K562 (cell line): Measurements from ENCODE around the gene POT1. TPM values are rescaled to one million over a fixed set of nuclear protein-coding genes. Genes with fewer than 3 reads are reported as not detected.

ENCODE experiments used
- ATAC-seq: fragments of 200-7000 bp; cut with Tn5 transposase; 3 replicates; pipeline ENCODE4 v1.9.1; 2020; ENCODE audit warnings: moderate library complexity
- BruUV-seq: library from RNA; stranded (reverse); fragments of 400-500 nt; replicated peaks from 2 replicates; lab custom pipeline; 2021; lab: Mats Ljungman, UMichigan
- CTCF ChIA-PET: fragments of 300-600 bp; formaldehyde crosslinking; extraction: SDS; loops from one replicate; lab custom pipeline; 2021; ENCODE audit warnings: low intra/inter-chr PET ratio; lab: Yijun Ruan, JAX
- POLR2A ChIA-PET: fragments of 300-600, 350-650 bp; sonication (Branson Sonifier 250); formaldehyde crosslinking; extraction: SDS; loops from one replicate; lab custom pipeline; 2021; ENCODE audit warnings: antibody characterized with exemption, inconsistent platforms; lab: Yijun Ruan, JAX
- DNase-seq, 4 experiments: peaks; one replicate each; pipeline versions ENCODE4 v3.0.0 to v3.0.0-alpha.2; 2011 to 2018; ENCODE audit warnings: low spot score in 3 of 4, mixed read lengths in 3 of 4; ENCODE audit errors: extremely low read depth in 1 of 4
- FAIRE-seq: peaks from 2 replicates; lab custom pipeline; 2011; peaks lifted over from hg19 to GRCh38; lab: Jason Lieb, UNC
- H2AFZ ChIP-seq: 2 replicates; pipeline ENCODE4 v1.6.0; 2011; ENCODE audit warnings: low read depth, low read length, control low read depth, inconsistent platforms
- H3K27ac ChIP-seq: fragments of 200-600 bp; 3 replicates; pipeline ENCODE4 v1.8.0; 2011; ENCODE audit warnings: low read depth, mild to moderate bottlenecking, control low read depth, inconsistent platforms, low read length, moderate library complexity, mixed read lengths; ENCODE audit errors: extremely low read depth
- H3K27me3 ChIP-seq, 2 experiments: fragments of 300-600 bp in 1 of 2; 2 replicates in 1 of 2; 3 replicates in 1 of 2; pipeline versions ENCODE4 v1.6.0 to v1.8.0; 2011; ENCODE audit warnings: inconsistent platforms in 2 of 2, low read length in 2 of 2, mild to moderate bottlenecking in 1 of 2, mixed read lengths in 1 of 2, moderate library complexity in 1 of 2; ENCODE audit not compliant: control insufficient read depth in 2 of 2, insufficient read depth in 2 of 2
- H3K36me3 ChIP-seq: fragments of 300-600 bp; 3 replicates; pipeline ENCODE4 v1.8.0; 2011; ENCODE audit warnings: mild to moderate bottlenecking, low read length, inconsistent platforms; ENCODE audit not compliant: control insufficient read depth, insufficient read depth
- H3K4me1 ChIP-seq, 2 experiments: fragments of 200-600 bp in 1 of 2; replicated peaks in 1 of 2; 2 replicates in 1 of 2; 3 replicates in 1 of 2; pipeline versions ENCODE4 v1.5.1 to v1.8.0; 2011; ENCODE audit warnings: inconsistent platforms in 2 of 2, low read length in 2 of 2, mild to moderate bottlenecking in 1 of 2, mixed read lengths in 1 of 2, moderate library complexity in 1 of 2; ENCODE audit not compliant: control insufficient read depth in 2 of 2, insufficient read depth in 2 of 2
- H3K4me2 ChIP-seq: 2 replicates; pipeline ENCODE4 v1.6.1; 2011; ENCODE audit warnings: low read length, control low read depth, inconsistent platforms, mixed read lengths; ENCODE audit not compliant: insufficient read depth
- H3K4me3 ChIP-seq: fragments of 200-600 bp; sonication (generic), shearing (Covaris generic); 2 replicates; pipeline ENCODE4 v1.5.1; 2016; ENCODE audit warnings: control low read depth, inconsistent platforms
- H3K79me2 ChIP-seq: fragments of 200-600 bp; 3 replicates; pipeline ENCODE4 v1.8.0; 2011; ENCODE audit warnings: low read length, inconsistent platforms; ENCODE audit not compliant: control insufficient read depth, insufficient read depth
- H3K9ac ChIP-seq, 2 experiments: 2 replicates each; pipeline versions ENCODE4 v1.6.0 to v1.6.1; 2011; ENCODE audit warnings: low read depth in 2 of 2, low read length in 2 of 2, control low read depth in 1 of 2, inconsistent platforms in 1 of 2, mild to moderate bottlenecking in 1 of 2, mixed read lengths in 1 of 2; ENCODE audit not compliant: insufficient read depth in 1 of 2
- H3K9me1 ChIP-seq: one replicate; pipeline ENCODE4 v1.6.0; 2011; ENCODE audit warnings: inconsistent platforms, mild to moderate bottlenecking, low read length, moderate library complexity; ENCODE audit not compliant: control insufficient read depth, insufficient read depth
- H3K9me3 ChIP-seq: replicated peaks from 2 replicates; pipeline ENCODE4 v1.5.1; 2011; ENCODE audit warnings: low read depth, low read length, inconsistent platforms; ENCODE audit not compliant: control insufficient read depth, insufficient read depth
- H4K20me1 ChIP-seq: replicated peaks from 2 replicates; pipeline ENCODE4 v1.6.1; 2011; ENCODE audit warnings: low read length, inconsistent platforms, mixed read lengths; ENCODE audit not compliant: control insufficient read depth, insufficient read depth
- DNMT1 ChIP-seq: fragments of 450-650 bp; IDR thresholded peaks from 2 replicates; pipeline ENCODE4 v1.6.1; 2016; ENCODE audit warnings: antibody characterized with exemption, mild to moderate bottlenecking
- EGR1 ChIP-seq: fragments of 450-650 bp; conservative IDR thresholded peaks from 2 replicates; pipeline ENCODE4 v1.6.1; 2017; ENCODE audit warnings: mild to moderate bottlenecking
- FOXK2 ChIP-seq, 2 experiments: fragments of 450-650 bp; IDR thresholded peaks in 1 of 2; conservative IDR thresholded peaks in 1 of 2; 2 replicates each; pipeline ENCODE4 v1.6.1; 2016; ENCODE audit warnings: low read depth in 2 of 2, mild to moderate bottlenecking in 1 of 2
- KAT2B ChIP-seq: IDR thresholded peaks from one replicate; pipeline ENCODE4 v1.6.1; 2012; ENCODE audit warnings: low read depth, mild to moderate bottlenecking, control low read depth, inconsistent platforms, low read length, moderate library complexity
- MCM5 ChIP-seq: fragments of 450-650 bp; IDR thresholded peaks from 2 replicates; pipeline ENCODE4 v1.6.1; 2016; ENCODE audit warnings: low read depth
- MYBL2 ChIP-seq, 2 experiments: fragments of 450-650 bp in 1 of 2; sonication (generic) in 1 of 2; formaldehyde crosslinking in 1 of 2; IDR thresholded peaks; 2 replicates each; pipeline versions ENCODE4 v1.6.1 to v1.8.1; 2017 to 2022; ENCODE audit warnings: borderline replicate concordance in 1 of 2, inconsistent platforms in 1 of 2, low read depth in 1 of 2, mild to moderate bottlenecking in 1 of 2, missing genetic modification reagents in 1 of 2, moderate library complexity in 1 of 2
- MYNN ChIP-seq, 2 experiments: sonication (generic); formaldehyde crosslinking in 1 of 2; IDR thresholded peaks; 2 replicates each; pipeline versions ENCODE4 v1.5.0 to v1.6.1; 2016 to 2020; ENCODE audit warnings: antibody characterized with exemption in 1 of 2, missing genetic modification reagents in 1 of 2
- POLR3G ChIP-seq: IDR thresholded peaks from 2 replicates; pipeline ENCODE4 v1.6.1; 2011; ENCODE audit not compliant: insufficient read length, insufficient replicate concordance; ENCODE audit errors: extremely low read depth
- RBM14 ChIP-seq: fragments of 200-400 bp; formaldehyde crosslinking; IDR thresholded peaks from 2 replicates; pipeline ENCODE4 v1.6.1; 2018; ENCODE audit warnings: low read depth, mild to moderate bottlenecking, low read length, moderate library complexity, borderline replicate concordance; ENCODE audit not compliant: insufficient read depth
- SREBF1 ChIP-seq: fragments of 150-350 bp; IDR thresholded peaks from 2 replicates; pipeline ENCODE4 v1.6.1; 2014; ENCODE audit warnings: antibody characterized with exemption, low read depth, low read length, borderline replicate concordance
- TEAD2 ChIP-seq: fragments of 450-650 bp; IDR thresholded peaks from 2 replicates; pipeline ENCODE4 v1.6.1; 2016; ENCODE audit warnings: missing genetic modification characterization, control low read depth, missing compliant biosample characterization
- WGBS: fragments of 100-300 bp; shearing (Covaris generic); methylation state at CpG from one replicate; pipeline ENCODE4 v1.1.6; 2016; ENCODE audit warnings: low coverage, mixed read lengths; ENCODE audit not compliant: insufficient coverage; ENCODE audit errors: missing lambda C conversion rate; 5-methylcytosine and 5-hydroxymethylcytosine counted together
- in situ Hi-C: fragments of 300-500 bp; cut with MboI; formaldehyde crosslinking; loops from 4 replicates; pipeline ENCODE4 v1.15.0; 2018; ENCODE audit warnings: inconsistent platforms, mixed read lengths
- intact Hi-C: fragments of 100-400 bp; cut with micrococcal nuclease; formaldehyde crosslinking; loops from 2 replicates; pipeline ENCODE4 v1.14.2; 2022
- polyA plus RNA-seq, 8 experiments: library from polyadenylated mRNA; depleted of rRNA in 4 of 8; stranded (reverse) in 5 of 8; unstranded in 3 of 8; fragments of >200 nt; fragmentation: Nextera tagmentation in 2 of 8; fragmentation: Illumina TruSeq in 1 of 8; extraction: Ambion mirVana in 2 of 8; extraction: Trizol in 1 of 8; gene quantifications; 2 replicates each; pipeline versions ENCODE4 v1.2.1 to v1.2.3, GENCODE V29; 2011 to 2014; ENCODE audit warnings: inconsistent platforms in 1 of 8, missing spikeins in 1 of 8
- total RNA-seq, 7 experiments: library from RNA; depleted of rRNA in 6 of 7; stranded (reverse); fragments of >200 nt in 6 of 7; fragmentation: Illumina TruSeq in 2 of 7; extraction: Trizol in 2 of 7; gene quantifications; 2 replicates each; pipeline versions ENCODE4 v1.2.1 to v1.2.3, GENCODE V29; 2011 to 2021; ENCODE audit warnings: low replicate concordance in 1 of 7
- TF ChIP-seq, protein P1 (sequence below): fragments of 250-450 bp; sonication (Bioruptor Pico); IDR thresholded peaks from 2 replicates; pipeline ENCODE4 v1.8.0; 2021; ENCODE audit warnings: moderate library complexity, mild to moderate bottlenecking, inconsistent platforms

Gene POT1
- total and polyA plus RNA-seq, 9 of the 15 experiments (the other 6 are each of a cell fraction or from before 2014, with no cell fraction given): 37.9 to 140 (median 63.6) TPM

GRCh38 chr7:124914298-124914697, 15.3 kb downstream of the POT1 start (continued):
- TF ChIP-seq MYNN (IDR thresholded peaks at IDR 0.05) (no peak), MYNN (CRISPR knock-in tag; IDR thresholded peaks at IDR 0.05) (no peak), MYBL2 (IDR thresholded peaks at IDR 0.05; ENCODE audit: low read depth) (no peak), MYBL2 (CRISPR knock-in tag; IDR thresholded peaks at IDR 0.05; ENCODE audit: borderline replicate concordance) (no peak), SREBF1 (no peak), POLR3G (no peak), MCM5 (no peak), DNMT1 (no peak), RBM14 (no peak), FOXK2 (conservative IDR thresholded peaks at IDR 0.05 in 1 of 2, IDR thresholded peaks at IDR 0.05 in 1 of 2; ENCODE audit: low read depth in 2 of 2) (no peak), TEAD2 (no peak)
- TF ChIP-seq, protein P1, sequence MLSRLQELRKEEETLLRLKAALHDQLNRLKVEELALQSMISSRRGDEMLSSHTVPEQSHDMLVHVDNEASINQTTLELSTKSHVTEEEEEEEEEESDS (CRISPR knock-in tag): no peak

DNA sequence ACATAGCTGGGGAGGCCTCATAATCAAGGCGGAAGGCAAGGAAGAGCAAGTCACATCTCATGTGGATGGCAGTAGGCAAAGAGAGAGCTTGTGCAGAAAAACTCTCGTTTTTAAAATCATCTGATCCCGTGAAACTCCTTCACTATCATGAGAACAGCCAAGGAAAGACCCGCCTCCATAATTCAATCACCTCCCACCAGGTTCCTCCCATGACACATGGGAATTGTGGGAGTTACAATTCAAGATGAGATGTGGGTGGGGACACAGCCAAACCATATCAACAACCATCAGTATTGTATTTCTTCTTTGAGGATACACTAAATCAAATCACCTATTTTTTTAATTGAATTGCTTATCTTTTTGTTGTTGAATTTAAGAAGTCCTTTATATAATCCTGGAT, 16.7 kb downstream of the POT1 start:
- TF ChIP-seq EGR1 (0 out of 2 replicates have a peak, but pooled peaks have one; percentile 14), KAT2B (no peak)
- CTCF ChIA-PET: interaction anchor here (0.7 kb wide), 1 partner anchor 127 kb away, joined by 3 read pairs; no protein-coding TSS in a partner anchor
- no peaks in the 10 kb centered on the region for H3K9me3 ChIP-seq

More for the DNA sequence above, 16.7 kb downstream of the POT1 start:
- peak; percentile 34; the same call in 2 of the 3 replicates for ATAC-seq
- Histone ChIP-seq H3K4me2 (no peak overlapping the region), H3K9ac (no peak overlapping the region), H2AFZ (no peak overlapping the region), H3K36me3 (peaks cover 14% of the 10 kb centered on the region), H3K4me3 (no peak overlapping the region), H3K27ac (no peak overlapping the region), H3K9me1 (no peaks in the 10 kb centered on the region), H4K20me1 (no peaks in the 10 kb centered on the region), H3K4me1 (no peaks in the 10 kb centered on the region), H3K79me2 (peaks cover 21% of the 10 kb centered on the region), H3K27me3 (no peaks in the 10 kb centered on the region)
- no peak for FAIRE-seq
- no peak for DNase-seq
- BruUV-seq: no TSS peak
- 73% methylated on average over 4 of the region's 4 CpGs for WGBS
- in situ Hi-C loops: no loop called here
- POLR2A ChIA-PET: no interaction called here
- intact Hi-C loops: no loop called here
